T-helper 2 cell treated with Interferon-gamma antibody and Interleukin-4, amounts not matched to agents 100 ng/mL and 5 ng/mL, for 36 hours (primary cell): ENCODE data around the gene BFSP2. TPM values are rescaled to one million over a fixed set of nuclear protein-coding genes. Genes with fewer than 3 reads are reported as not detected.
"Not testable (repeated sequence)": the region's sequence is repeated elsewhere in the genome, so short reads cannot be mapped to it uniquely, and the experiment has no call there.

Source experiments
- intact Hi-C: fragments of 100-400 bp; cut with micrococcal nuclease; formaldehyde crosslinking; loops from one replicate; pipeline ENCODE4 v1.15.1; 2023
- total RNA-seq: library from RNA; stranded (reverse); gene quantifications from 2 replicates; pipeline ENCODE4 v1.2.3, GENCODE V29; 2022

BFSP2 gene
- total RNA-seq, 1 donor from 2014 or later: 0.36 TPM

DNA sequence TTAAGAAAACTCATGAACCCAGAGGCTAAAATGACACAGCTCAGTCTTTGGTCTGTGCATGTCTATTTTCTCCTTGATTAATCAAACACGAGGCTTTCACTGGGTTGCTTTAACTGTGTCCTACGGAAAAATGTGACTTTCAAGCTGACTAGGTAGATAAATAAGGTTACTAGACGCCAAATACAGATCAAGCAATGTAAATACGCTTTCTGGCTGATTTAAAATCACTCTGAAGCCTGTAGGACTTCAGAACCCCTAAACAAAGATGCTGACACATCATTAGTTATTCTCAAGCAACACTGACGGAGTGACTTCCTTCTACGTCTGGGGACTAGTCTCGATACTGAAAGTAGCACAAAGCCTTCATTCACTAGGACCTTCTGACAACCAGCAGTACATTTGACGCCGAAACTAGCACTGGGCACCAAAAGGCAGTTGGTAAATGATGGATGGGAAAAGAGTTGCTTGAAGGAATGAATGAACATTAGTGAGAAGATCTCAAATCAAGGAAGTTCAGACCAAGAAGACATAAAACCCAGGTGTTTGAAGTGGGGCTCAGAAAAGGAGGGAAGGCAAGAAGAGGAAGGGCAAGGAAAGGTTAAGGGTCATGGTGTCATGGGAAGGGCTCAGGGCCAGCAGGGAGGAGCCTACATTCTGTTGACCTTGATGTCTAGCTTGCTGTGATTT, 106.5 kb downstream of the BFSP2 start:
- intact Hi-C loops: loop anchor here (1.0 to 5.0 kb wide), 5 partner anchors 31 to 784 kb away; partner anchors contain the start of genes CDV3, NPHP3 and TOPBP1

DNA sequence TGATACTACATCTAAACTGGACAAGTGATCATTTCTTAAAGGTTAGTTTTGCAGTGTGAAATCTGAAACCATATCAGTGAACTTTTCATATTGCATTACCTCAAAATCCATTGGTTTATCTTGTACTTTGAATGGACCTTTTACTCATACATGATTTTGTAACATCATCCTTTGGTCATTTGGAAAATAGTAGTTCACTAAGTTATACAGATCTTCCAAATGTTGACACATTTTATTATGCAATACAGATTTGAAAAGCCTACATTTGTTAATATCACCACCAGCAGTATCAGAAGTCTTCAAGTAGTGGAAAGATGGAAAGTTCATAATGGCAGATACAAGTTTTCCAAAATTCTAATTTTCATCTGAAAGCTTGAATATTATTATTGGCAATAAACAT, 109.6 kb downstream of the BFSP2 start:
- intact Hi-C loops: loop anchor here (5.0 kb wide), 2 partner anchors 153 to 787 kb away; partner anchors contain the start of genes NPHP3 and TOPBP1

DNA sequence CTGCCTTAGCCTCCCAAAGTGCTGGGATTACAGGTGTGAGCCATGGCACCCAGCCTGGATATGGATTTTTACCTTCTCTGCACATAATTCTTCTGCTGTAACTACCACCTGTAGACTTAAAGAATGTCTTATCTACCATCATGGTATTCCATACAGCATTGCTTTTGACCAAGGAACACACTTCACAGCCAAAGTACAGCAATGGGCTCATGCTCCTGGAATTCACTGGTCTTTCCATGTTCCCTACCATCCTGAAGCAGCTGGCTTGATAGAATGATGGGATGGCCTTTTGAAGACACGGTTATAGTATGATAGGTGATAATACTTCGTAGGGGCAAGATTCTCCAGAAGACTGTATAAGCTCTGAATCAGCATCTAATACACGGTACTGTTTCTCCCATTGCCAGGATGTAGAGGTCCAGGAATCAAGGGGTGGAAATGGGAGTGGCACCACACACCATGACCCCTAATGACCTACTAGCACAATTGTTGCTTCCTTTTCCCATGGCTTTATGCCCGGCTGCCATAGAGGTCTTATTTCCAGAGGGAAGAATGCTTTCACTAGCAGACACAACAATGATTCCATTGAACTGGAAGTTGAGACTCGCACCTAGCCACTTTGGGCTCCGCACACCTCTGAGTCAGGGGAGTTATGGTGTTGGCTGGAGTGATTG, 112.7 kb downstream of the BFSP2 start:
- intact Hi-C loops: no loop called here

DNA sequence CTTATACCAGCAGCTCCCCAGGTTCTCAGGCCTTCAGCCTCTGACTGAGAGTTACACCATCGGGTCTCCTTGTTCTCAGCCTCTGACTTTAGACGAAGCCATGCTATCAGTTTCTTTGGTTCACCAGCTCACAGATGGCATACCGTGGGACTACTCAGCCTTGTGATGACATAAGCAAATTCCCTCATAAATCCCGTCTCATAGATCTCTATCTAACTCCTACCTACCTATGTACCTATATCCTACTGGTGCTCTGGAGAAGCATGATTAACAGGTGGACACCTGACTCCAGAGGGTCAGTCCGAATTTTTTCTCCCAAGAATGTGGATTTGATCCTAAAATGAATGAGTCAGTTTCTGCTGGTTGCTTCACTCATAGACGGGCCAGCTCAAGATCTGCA, 114.6 kb downstream of the BFSP2 start:
- intact Hi-C loops: no loop called here

DNA sequence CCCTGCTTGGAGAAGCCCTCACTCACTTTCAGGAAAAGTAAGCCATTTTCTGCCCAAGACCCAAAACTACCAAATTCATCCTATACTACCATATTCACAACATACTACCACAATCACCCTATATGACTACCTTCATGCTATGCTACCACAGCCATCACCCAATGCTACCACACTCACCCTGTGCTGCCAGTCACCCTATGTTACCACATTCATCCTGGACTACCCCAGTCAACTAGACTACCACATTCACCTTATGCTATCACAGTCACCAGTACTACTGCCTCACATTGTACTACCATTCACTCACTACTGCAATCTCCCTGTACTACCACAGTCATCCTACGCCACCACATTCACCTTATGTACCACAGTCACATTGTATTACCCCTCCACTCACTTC, 115.3 kb downstream of the BFSP2 start:
- intact Hi-C loops: no loop called here

DNA sequence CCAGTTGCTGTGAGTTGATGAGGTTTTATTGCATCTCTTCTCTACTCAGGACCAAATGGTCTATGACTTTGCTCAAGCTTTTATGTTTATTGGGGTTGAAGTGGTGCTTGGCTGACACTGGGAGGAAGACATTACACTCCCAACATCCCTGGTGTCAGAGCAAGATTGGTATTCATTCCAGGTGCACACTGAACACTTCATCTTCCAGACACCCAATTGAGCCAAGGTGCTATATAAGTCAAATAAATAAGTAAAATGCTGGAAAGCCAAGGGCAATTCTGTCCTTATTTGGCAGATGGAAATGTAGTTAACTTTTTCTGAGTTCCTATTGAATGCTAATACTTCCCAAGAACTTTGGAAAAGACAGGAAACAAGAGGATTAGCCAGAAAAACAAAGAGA, 120.4 kb downstream of the BFSP2 start:
- intact Hi-C loops: no loop called here

DNA sequence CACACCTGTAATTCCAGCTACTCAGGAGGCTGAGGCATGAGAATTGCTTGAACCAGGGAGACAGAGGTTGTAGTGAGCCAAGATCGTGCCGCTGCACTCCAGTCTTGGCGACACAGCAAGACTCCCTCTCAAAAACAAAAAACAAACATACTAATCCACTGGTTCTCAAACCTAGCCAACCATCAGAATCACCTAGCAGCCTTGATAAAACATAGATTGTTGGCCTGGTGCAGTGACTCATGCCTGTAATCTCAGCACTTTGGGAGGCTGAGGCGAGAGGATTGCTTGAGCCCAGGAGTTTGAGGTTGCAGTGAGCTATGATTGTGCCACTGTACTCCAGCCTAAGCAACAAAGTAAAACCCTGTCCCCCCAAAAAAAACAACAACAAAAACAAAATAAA, 121.1 kb downstream of the BFSP2 start:
- intact Hi-C loops: not testable (repeated sequence)

DNA sequence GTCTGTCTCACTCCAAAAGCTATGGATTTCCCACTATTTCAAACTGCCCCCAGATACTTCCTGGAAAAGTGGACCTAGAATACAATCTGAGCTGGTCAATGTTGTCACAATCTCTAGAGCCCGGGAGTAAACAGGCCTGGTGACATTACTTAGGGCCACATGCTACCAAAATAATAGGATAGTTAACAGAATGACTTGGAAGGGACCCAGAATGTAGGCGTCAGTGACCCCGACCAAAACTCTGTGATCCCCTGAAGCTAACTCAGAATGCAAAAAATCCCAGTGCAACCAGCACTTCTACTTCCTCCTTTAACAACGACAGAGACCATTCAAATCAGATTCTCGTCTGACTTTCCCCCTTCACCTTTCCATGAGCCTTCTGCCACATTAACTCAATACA, 122.1 kb downstream of the BFSP2 start:
- intact Hi-C loops: no loop called here

DNA sequence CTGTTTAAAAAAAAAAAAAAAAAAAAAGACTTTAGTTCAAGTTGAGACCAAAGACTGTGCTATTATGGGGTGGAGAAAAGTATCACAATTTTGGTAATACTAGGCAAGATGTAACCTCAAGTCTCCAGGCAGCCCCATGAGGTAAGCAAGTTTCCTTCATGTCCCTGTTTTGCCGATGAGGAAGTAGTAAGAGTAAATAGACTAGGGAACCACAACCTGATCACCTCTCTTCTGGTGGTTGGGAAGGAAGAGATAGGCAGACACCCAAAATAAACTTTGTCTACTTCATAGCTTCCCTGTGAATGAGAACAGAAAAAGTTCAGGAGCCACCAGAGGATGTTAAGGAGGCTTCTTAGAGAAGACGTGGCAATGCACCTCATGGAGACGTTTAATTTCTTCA, 123.9 kb downstream of the BFSP2 start:
- intact Hi-C loops: not testable (repeated sequence)

Other genes starting within 250 kb of the BFSP2 start
- 259 and 263 TPM in 2 replicates for gene CDV3, start 173.6 kb downstream of the BFSP2 start, total RNA-seq